ENCODE data around the gene ADGRF1.

DNA sequence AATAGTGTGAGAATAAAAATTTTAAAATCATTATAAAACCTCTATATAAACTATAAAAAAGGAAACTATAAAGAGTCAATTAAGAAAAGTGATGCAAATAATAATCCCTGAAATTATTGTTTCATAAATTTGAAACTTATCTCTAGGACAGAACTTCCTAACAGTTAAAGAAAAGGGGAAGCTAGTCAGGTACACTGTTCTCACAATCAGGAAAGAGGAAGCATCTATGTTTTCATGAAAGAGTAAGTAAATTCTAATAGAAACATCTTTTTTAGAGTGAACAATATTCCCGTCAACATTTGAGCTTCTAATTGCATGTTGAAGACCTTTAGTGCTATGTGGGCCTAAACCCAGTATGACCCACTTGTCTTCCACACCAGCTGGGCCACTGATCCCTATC lies 1.2 kb upstream of the ADGRF1 start:
- TF ChIP-seq, protein P1, sequence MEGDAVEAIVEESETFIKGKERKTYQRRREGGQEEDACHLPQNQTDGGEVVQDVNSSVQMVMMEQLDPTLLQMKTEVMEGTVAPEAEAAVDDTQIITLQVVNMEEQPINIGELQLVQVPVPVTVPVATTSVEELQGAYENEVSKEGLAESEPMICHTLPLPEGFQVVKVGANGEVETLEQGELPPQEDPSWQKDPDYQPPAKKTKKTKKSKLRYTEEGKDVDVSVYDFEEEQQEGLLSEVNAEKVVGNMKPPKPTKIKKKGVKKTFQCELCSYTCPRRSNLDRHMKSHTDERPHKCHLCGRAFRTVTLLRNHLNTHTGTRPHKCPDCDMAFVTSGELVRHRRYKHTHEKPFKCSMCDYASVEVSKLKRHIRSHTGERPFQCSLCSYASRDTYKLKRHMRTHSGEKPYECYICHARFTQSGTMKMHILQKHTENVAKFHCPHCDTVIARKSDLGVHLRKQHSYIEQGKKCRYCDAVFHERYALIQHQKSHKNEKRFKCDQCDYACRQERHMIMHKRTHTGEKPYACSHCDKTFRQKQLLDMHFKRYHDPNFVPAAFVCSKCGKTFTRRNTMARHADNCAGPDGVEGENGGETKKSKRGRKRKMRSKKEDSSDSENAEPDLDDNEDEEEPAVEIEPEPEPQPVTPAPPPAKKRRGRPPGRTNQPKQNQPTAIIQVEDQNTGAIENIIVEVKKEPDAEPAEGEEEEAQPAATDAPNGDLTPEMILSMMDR (IDR thresholded peaks at IDR 0.05; ENCODE audit: insufficient read depth, low read length, poor library complexity, severe bottlenecking): no peak
- no peak for TF ChIP-seq EZH2phosphoT487 (conservative IDR thresholded peaks at IDR 0.05; ENCODE audit: low read length)
